Measurements from ENCODE around the gene RABL6. TPM values are rescaled to one million over a fixed set of nuclear protein-coding genes. Genes with fewer than 3 reads are reported as not detected.

The RABL6 gene
- total RNA-seq, 1 donor from 2014 or later = 69.4 TPM

DNA sequence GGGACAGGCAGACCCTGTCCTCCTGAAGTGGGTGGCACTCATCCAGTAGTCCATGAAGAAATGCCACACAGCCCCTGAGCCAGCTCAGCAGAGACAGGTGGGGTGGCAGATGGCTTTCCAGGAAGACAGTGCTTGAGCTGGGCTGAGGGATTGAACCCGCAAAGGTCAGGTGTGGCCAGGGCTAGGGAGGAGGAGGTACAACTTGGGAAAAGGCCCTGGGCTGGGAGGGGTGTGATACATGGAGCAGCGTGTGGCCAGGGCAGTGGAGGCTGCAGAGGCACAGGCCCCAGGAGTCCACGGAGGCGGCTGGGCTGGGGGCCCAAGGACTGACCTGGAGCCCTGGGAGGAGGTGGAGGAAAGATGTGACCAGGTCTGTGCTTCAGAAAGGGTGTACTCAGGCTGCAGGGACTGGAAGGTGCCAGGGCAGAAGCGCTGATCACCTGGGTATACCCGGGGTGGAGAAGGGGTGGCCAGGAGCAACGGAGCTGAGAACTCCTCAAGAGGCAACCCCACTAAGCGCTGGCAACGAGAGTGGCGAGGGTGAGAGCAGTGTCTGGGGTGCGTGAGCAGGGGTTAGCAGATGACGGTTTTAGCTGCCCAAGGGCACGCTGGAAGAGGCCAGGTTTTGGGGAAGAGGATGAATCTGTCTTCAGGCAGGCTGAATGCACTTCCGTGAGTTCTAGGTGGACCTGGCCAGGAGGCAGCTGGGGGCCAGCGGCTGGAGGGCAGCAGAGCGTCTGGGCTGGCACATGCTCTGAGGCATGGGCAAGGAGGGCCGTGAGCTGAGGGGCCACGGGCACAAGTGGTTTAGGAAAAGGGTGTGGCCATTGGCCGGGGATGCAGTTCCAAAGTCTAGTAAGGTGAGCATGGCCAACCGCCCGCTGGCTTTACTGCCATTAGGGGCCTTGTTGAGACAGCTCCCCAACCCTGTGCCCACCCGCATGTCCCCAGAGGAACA, 3.9 kb upstream of the RABL6 start:
- Histone ChIP-seq H3K36me3 (ENCODE audit: insufficient read depth, low read length) (no peaks in the 10 kb centered on the region), H3K4me1 (ENCODE audit: insufficient read depth, low read length) (peaks cover 6% of the 10 kb centered on the region), H3K27ac (ENCODE audit: low read depth, low read length) (no peak overlapping the region), H3K4me3 (ENCODE audit: insufficient read depth, low read depth, low read length) (no peak overlapping the region), H4K20me1 (ENCODE audit: insufficient read depth, low read length) (peaks cover 4% of the 10 kb centered on the region), H3K9ac (ENCODE audit: low read length) (no peak overlapping the region), H2AFZ (ENCODE audit: low read depth, low read length) (no peak overlapping the region), H3K4me2 (ENCODE audit: low read length) (no peak overlapping the region), H3K9me3 (ENCODE audit: insufficient read depth, low read depth, low read length) (no peaks in the 10 kb centered on the region), H3K79me2 (ENCODE audit: insufficient read depth, low read length) (peaks cover 10% of the 10 kb centered on the region), H3K27me3 (ENCODE audit: insufficient read depth, low read length) (peaks cover 26% of the 10 kb centered on the region)
- H3K36me3 Mint-ChIP-seq (ENCODE audit: low read depth, unreplicated experiment) = peaks cover 2% of the 10 kb centered on the region
- DNase-seq (ENCODE audit: low read depth) = no peak
- H3K4me1 Mint-ChIP-seq (ENCODE audit: low read depth, unreplicated experiment) = peaks cover 5% of the 10 kb centered on the region
- H3K27ac Mint-ChIP-seq (ENCODE audit: unreplicated experiment) = no peak overlapping the region
- TF ChIP-seq, protein P1, sequence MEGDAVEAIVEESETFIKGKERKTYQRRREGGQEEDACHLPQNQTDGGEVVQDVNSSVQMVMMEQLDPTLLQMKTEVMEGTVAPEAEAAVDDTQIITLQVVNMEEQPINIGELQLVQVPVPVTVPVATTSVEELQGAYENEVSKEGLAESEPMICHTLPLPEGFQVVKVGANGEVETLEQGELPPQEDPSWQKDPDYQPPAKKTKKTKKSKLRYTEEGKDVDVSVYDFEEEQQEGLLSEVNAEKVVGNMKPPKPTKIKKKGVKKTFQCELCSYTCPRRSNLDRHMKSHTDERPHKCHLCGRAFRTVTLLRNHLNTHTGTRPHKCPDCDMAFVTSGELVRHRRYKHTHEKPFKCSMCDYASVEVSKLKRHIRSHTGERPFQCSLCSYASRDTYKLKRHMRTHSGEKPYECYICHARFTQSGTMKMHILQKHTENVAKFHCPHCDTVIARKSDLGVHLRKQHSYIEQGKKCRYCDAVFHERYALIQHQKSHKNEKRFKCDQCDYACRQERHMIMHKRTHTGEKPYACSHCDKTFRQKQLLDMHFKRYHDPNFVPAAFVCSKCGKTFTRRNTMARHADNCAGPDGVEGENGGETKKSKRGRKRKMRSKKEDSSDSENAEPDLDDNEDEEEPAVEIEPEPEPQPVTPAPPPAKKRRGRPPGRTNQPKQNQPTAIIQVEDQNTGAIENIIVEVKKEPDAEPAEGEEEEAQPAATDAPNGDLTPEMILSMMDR (IDR thresholded peaks at IDR 0.05; ENCODE audit: insufficient read depth, low read depth, low read length) = no peak
- TF ChIP-seq EZH2 (IDR thresholded peaks at IDR 0.05; ENCODE audit: insufficient read depth, low read length) = no peak
- FAIRE-seq = no peak
- H3K27me3 Mint-ChIP-seq (ENCODE audit: low read depth, unreplicated experiment) = no peaks in the 10 kb centered on the region
- peak overlapping the region; percentile 45 for H3K4me3 Mint-ChIP-seq (ENCODE audit: unreplicated experiment)
- H3K9me3 Mint-ChIP-seq (ENCODE audit: unreplicated experiment) = no peaks in the 10 kb centered on the region

DNA sequence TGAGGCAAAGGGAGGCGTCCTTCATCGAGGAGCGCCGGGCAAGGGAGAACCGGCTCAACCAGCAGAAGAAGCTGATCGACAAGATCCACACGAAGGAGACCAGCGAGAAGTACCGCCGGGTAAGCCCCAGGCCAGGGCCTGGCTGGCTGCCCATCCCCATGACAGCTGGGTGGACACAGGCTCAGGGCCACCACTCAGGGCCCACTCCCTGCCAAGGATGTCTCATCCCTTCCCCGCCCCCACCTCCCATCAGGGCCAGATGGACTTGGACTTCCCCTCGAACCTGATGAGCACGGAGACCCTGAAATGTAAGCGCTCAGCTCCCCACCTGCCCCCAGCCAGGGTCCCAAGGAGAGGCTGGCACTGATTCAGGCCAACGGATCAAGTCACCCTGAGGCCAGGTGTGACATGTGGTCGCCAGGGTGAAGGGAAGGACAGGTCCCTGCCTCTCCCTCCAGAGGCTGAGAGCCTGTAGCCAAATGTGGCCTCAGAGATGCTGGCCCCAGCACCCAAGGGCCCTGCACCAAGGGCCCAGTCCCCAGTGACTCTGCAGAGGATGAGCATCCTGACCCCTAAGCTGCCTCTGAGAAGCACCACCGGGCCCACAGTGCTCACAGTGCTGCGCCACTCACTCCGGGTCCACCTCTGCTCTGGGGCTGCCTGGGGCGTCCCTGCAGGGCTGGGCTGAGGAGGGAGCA, 3.1 kb upstream of the RABL6 start:
- no peak for DNase-seq (ENCODE audit: low read depth)
- Histone ChIP-seq H3K27ac (ENCODE audit: low read depth, low read length) (no peak overlapping the region), H4K20me1 (ENCODE audit: insufficient read depth, low read length) (peaks cover 12% of the 10 kb centered on the region), H3K4me3 (ENCODE audit: insufficient read depth, low read depth, low read length) (no peak overlapping the region), H3K79me2 (ENCODE audit: insufficient read depth, low read length) (peaks cover 19% of the 10 kb centered on the region), H3K9me3 (ENCODE audit: insufficient read depth, low read depth, low read length) (no peaks in the 10 kb centered on the region), H2AFZ (ENCODE audit: low read depth, low read length) (no peak overlapping the region), H3K36me3 (ENCODE audit: insufficient read depth, low read length) (peaks cover under 1% of the 10 kb centered on the region), H3K9ac (ENCODE audit: low read length) (no peak overlapping the region), H3K27me3 (ENCODE audit: insufficient read depth, low read length) (peaks cover 18% of the 10 kb centered on the region), H3K4me2 (ENCODE audit: low read length) (no peak overlapping the region), H3K4me1 (ENCODE audit: insufficient read depth, low read length) (peaks cover 14% of the 10 kb centered on the region)
- peaks cover 5% of the 10 kb centered on the region for H3K36me3 Mint-ChIP-seq (ENCODE audit: low read depth, unreplicated experiment)
- peaks cover 11% of the 10 kb centered on the region for H3K4me1 Mint-ChIP-seq (ENCODE audit: low read depth, unreplicated experiment)
- no peak overlapping the region for H3K4me3 Mint-ChIP-seq (ENCODE audit: unreplicated experiment)
- H3K9me3 Mint-ChIP-seq (ENCODE audit: unreplicated experiment) = no peaks in the 10 kb centered on the region
- H3K27ac Mint-ChIP-seq (ENCODE audit: unreplicated experiment) = no peak overlapping the region
- FAIRE-seq = no peak
- TF ChIP-seq, protein P1 (IDR thresholded peaks at IDR 0.05; ENCODE audit: insufficient read depth, low read depth, low read length) = no peak
- no peak for TF ChIP-seq EZH2 (IDR thresholded peaks at IDR 0.05; ENCODE audit: insufficient read depth, low read length)
- no peaks in the 10 kb centered on the region for H3K27me3 Mint-ChIP-seq (ENCODE audit: low read depth, unreplicated experiment)
